Measurements from ENCODE around the gene PRUNE1.

GRCh38 chr1:150967936-150968335 lies 40.3 kb upstream of the PRUNE1 start:
- TF ChIP-seq YY1 (IDR thresholded peaks at IDR 0.05; ENCODE audit: insufficient read depth, insufficient read length) (no peak), ZNF274 (IDR thresholded peaks at IDR 0.05; ENCODE audit: low read depth, low read length) (no peak), SUZ12 (IDR thresholded peaks at IDR 0.05; ENCODE audit: extremely low read depth, insufficient read depth, insufficient read length) (no peak)
